ENCODE data around the gene TTLL10. TPM values are rescaled to one million over a fixed set of nuclear protein-coding genes. Genes with fewer than 3 reads are reported as not detected.

TTLL10 gene
- total and polyA plus RNA-seq, 2 of the 8 experiments (the other 6 are each of a cell fraction or from before 2014, with no cell fraction given): 1.1 to 1.7 TPM

GRCh38 chr1:1176931-1177330, 3.3 kb downstream of the TTLL10 start:
- H3K9ac ChIP-seq (replicated peaks in 1 of 4; ENCODE audit: extremely low read depth in 1 of 4, low read depth in 3 of 4, low read length in 3 of 4): peak overlapping the region in 1 of 4 experiments; percentile 36; a peak in 1 of 7 replicates
- no peak overlapping the region for H2AFZ ChIP-seq (ENCODE audit: low read length)
- H4K5ac ChIP-seq (ENCODE audit: insufficient read length, low read depth, low read length): no peak overlapping the region
- peak overlapping the region; percentile 78 for H4K91ac ChIP-seq (replicated peaks; ENCODE audit: insufficient read length, low read length)
- peaks cover 4 to 22% (median 18%) of the 10 kb centered on the region in 4 experiments for H3K4me1 ChIP-seq (replicated peaks in 1 of 4; ENCODE audit: control insufficient read depth in 3 of 4, insufficient read depth in 4 of 4, low read length in 3 of 4)
- H3K4me2 ChIP-seq (ENCODE audit: insufficient read depth in 1 of 2, low read depth in 2 of 2, low read length in 2 of 2): peak overlapping the region in 1 of 2 experiments; percentile 50; a peak in 2 of 4 replicates
- H3K79me2 ChIP-seq (ENCODE audit: control insufficient read depth in 1 of 2, insufficient read depth in 2 of 2, low read length in 2 of 2): no peaks in the 10 kb centered on the region
- H2BK120ac ChIP-seq (replicated peaks; ENCODE audit: low read depth, low read length): peak overlapping the region; percentile 76
- no peaks in the 10 kb centered on the region for H3K79me1 ChIP-seq (ENCODE audit: low read depth, low read length)
- 83% methylated on average over 7 of the region's 7 CpGs; no CpG with 5 or more reads in 1 of the 2 experiments for WGBS, 2 experiments (ENCODE audit: extremely low coverage in 1 of 2, insufficient coverage in 1 of 2, insufficient read length in 1 of 2, insufficient replicate concordance in 2 of 2, low coverage in 1 of 2, low lambda C conversion rate in 2 of 2, missing lambda C conversion rate in 1 of 2)
- H2BK5ac ChIP-seq (ENCODE audit: low read depth, low read length): peak overlapping the region; percentile 80; the same call in 1 of the 2 replicates
- H3K56ac ChIP-seq (replicated peaks; ENCODE audit: insufficient read length, low read depth, low read length): peak overlapping the region; percentile 43
- no peak overlapping the region; the same call in 1 of the 2 replicates for H3K27ac ChIP-seq (ENCODE audit: low read depth, low read length)
- peak overlapping the region; percentile 99 for H3K14ac ChIP-seq (ENCODE audit: insufficient read length)
- H2BK20ac ChIP-seq (ENCODE audit: low read length): peak overlapping the region; percentile 40
- H4K20me1 ChIP-seq (replicated peaks in 1 of 2; ENCODE audit: control insufficient read depth in 1 of 2, insufficient read depth in 2 of 2, low read length in 2 of 2): peaks cover 0 to 4% of the 10 kb centered on the region in 2 experiments
- CTCF ChIA-PET (ENCODE audit: partially characterized antibody): no interaction called here
- no peak overlapping the region for H4K8ac ChIP-seq (ENCODE audit: extremely low read depth, insufficient read depth, low read length)
- DNase-seq (ENCODE audit: low read depth in 1 of 2, low spot score in 2 of 2): no peak
- POLR2A ChIA-PET (ENCODE audit: partially characterized antibody): interaction anchor here (0.6 kb wide), 1 partner anchor 11 kb away, joined by 3 read pairs; no protein-coding TSS in a partner anchor
- H2BK15ac ChIP-seq (ENCODE audit: low read length): peak overlapping the region; percentile 53
- peaks cover 3% of the 10 kb centered on the region; the same call in 1 of the 2 replicates for H3K23me2 ChIP-seq (ENCODE audit: low read depth, low read length)
- no peak overlapping the region for H3K23ac ChIP-seq (ENCODE audit: insufficient read length)
- H3K27me3 ChIP-seq (replicated peaks in 1 of 4; ENCODE audit: control insufficient read depth in 3 of 4, extremely low read depth in 1 of 4, insufficient read depth in 3 of 4, low read length in 3 of 4): peaks cover 0 to 10% (median 6%) of the 10 kb centered on the region in 4 experiments; a peak in 4 of 7 replicates
- FAIRE-seq: no peak
- H3K18ac ChIP-seq (ENCODE audit: extremely low read depth, low read length): peak overlapping the region; percentile 85; the same call in 1 of the 2 replicates
- peaks cover 4 to 5% of the 10 kb centered on the region in 2 experiments; a peak in 1 of 4 replicates for H3K9me3 ChIP-seq (ENCODE audit: insufficient read depth in 2 of 2, low read depth in 1 of 2, low read length in 1 of 2)
- H2AK5ac ChIP-seq (ENCODE audit: low read depth, low read length): peak overlapping the region; percentile 96
- peak overlapping the region; percentile 94 for H3K4ac ChIP-seq (replicated peaks; ENCODE audit: insufficient read length, low read depth, low read length)
- H2BK12ac ChIP-seq (ENCODE audit: low read depth, low read length): peak overlapping the region; percentile 99; the same call in 1 of the 2 replicates
- H3K36me3 ChIP-seq (ENCODE audit: control insufficient read depth in 2 of 4, insufficient read depth in 4 of 4, low read length in 3 of 4): no peaks in the 10 kb centered on the region
- no peak overlapping the region for H3K4me3 ChIP-seq (ENCODE audit: extremely low read depth in 1 of 4, insufficient read depth in 2 of 4, low read depth in 3 of 4, low read length in 4 of 4)
- no peak for TF ChIP-seq MAFK (IDR thresholded peaks at IDR 0.05; ENCODE audit: low read depth, low read length)
- TF ChIP-seq GABPA (IDR thresholded peaks at IDR 0.05; ENCODE audit: borderline replicate concordance, insufficient read depth, low read length): no peak
- no peak for TF ChIP-seq NANOG (IDR thresholded peaks at IDR 0.05; ENCODE audit: insufficient read depth, low read depth, low read length, poor library complexity, severe bottlenecking)
- TF ChIP-seq SAP30 (IDR thresholded peaks at IDR 0.05; ENCODE audit: insufficient read depth, insufficient replicate concordance, low read length): no peak
- TF ChIP-seq, protein P1, sequence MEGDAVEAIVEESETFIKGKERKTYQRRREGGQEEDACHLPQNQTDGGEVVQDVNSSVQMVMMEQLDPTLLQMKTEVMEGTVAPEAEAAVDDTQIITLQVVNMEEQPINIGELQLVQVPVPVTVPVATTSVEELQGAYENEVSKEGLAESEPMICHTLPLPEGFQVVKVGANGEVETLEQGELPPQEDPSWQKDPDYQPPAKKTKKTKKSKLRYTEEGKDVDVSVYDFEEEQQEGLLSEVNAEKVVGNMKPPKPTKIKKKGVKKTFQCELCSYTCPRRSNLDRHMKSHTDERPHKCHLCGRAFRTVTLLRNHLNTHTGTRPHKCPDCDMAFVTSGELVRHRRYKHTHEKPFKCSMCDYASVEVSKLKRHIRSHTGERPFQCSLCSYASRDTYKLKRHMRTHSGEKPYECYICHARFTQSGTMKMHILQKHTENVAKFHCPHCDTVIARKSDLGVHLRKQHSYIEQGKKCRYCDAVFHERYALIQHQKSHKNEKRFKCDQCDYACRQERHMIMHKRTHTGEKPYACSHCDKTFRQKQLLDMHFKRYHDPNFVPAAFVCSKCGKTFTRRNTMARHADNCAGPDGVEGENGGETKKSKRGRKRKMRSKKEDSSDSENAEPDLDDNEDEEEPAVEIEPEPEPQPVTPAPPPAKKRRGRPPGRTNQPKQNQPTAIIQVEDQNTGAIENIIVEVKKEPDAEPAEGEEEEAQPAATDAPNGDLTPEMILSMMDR (IDR thresholded peaks at IDR 0.05; ENCODE audit: control extremely low read depth in 1 of 3, insufficient read depth in 1 of 3, low read depth in 1 of 3, low read length in 3 of 3): no peak
- no peak for TF ChIP-seq CEBPB (IDR thresholded peaks at IDR 0.05; ENCODE audit: low read depth, low read length)
- TF ChIP-seq HDAC6 (IDR thresholded peaks at IDR 0.05; ENCODE audit: low read depth, low read length): no peak
- TF ChIP-seq ATF2 (IDR thresholded peaks at IDR 0.05; ENCODE audit: low read length): no peak

Data from H1 (cell line).